GM12801 (cell line): ENCODE data around the gene PRR29.

Experiments used
- CTCF ChIP-seq: IDR thresholded peaks from one replicate; pipeline ENCODE4 v1.5.1; 2011; ENCODE audit warnings: control low read depth; ENCODE audit not compliant: insufficient read length; ENCODE audit errors: extremely low read depth

The PRR29 gene

GRCh38 chr17:64038331-64039105 lies 40.4 kb downstream of the PRR29 start:
- no peak for TF ChIP-seq CTCF

DNA sequence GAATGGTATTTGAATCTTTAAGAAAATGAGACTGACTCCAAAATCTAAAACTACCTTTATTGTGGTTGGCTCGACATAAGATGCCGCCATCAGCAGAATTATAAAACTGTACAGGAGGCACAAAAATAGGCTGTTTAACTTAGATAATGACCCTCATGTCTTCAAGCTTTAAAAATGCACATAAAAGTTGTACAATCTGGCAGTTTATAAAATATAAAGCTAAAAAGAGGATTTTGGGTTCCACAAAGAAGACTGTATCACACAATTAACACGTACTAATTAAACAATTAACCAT lies 40.9 kb downstream of the PRR29 start:
- TF ChIP-seq CTCF = no peak

DNA sequence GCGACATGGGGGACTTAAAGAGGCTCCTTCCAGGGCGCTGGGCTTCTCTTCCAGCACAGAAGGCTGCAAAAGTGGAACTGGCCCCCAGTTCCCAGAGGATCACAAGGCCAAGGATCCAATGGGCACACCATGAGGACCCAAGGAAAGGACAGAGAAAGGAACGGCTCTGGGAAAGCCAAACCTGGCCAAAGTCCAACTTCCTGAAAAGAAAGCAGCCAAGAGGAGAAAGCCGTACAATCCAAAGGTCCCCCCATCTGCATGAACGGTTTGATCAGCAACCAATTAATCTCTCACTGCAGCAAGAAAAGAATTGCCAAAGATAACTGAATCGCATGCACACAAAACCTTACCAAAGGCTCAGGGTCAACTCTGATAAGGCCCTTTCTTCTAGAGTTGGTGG lies 42.1 kb downstream of the PRR29 start:
- TF ChIP-seq CTCF = no peak

GRCh38 chr17:64041912-64042311 lies 43.8 kb downstream of the PRR29 start:
- no peak for TF ChIP-seq CTCF

DNA sequence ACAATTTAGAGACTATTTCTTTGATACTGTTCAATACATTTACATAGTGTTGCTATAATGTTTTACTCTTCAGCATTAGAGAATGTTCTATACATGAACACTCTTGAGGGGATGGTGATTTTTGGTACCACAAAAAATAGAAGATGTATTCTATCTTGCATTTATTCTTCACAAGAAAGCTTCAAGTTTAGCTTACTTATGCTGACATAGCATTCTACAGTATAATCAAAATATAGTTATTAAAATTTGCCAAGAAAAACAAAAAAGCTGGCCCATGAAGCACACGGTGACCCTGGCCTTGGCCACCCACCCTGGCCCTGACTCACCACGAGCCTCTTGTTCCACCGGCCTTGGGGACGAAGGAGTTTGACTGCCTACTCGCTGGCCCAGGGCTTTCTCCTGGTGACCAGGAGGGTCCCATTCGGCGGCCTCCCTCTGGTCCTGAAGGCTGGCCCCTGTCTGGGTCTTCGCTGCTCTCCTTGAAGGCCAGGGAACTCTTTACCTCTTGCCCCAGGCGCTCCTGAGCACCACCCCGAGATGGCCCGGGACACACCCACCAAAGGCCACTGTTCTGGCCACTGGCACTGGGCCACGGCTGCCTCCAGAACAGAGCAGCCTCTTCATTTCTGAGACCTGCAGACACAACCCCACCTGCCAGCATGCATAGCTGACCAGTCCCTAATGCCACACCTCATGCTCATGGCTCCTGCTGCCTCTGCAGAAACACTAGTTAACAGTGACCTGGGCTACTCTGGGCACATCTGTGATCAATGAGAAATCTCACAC lies 44.7 kb downstream of the PRR29 start:
- no peak for TF ChIP-seq CTCF

DNA sequence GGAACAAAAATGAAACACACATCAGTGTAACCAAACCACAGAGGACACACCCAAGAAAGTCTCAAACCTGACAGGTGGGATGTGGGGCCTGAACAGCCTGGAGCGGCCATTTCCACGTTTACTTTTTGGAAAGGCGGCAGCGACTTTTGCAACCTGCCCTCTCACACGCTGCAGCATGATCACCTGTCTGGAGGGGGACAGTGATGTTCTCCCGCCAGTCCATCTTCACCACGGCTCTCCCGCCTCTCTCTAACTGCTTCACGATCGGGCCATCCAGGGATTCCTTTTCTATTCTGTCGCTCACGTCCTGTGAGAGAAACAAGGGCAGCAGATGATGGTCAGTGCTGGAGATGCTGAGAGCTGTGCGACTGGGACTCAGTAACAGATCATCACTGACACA lies 47.0 kb downstream of the PRR29 start:
- no peak for TF ChIP-seq CTCF

DNA sequence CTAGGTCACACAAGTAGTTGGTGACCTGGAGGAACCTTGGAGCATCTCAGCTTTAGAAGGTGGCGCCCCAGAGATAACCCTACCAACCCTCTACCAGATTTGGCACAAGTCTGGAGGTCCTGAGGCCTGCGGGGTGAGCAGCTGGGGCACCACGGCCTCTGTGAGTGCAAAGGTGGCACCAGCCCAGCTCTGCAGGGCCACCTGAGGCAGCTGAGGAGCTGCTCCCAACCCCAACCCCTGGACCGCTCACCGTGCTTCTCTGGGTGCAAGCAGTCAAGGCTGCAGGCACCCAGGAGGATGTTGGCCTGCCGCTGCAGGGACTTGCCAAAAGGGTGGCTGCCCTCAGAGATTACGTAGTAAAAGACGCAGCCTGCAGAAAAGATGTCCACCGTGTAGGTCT lies 50.7 kb downstream of the PRR29 start:
- no peak for TF ChIP-seq CTCF
